Kidney tubule cell (primary cell): ENCODE measurements around the gene ANKHD1.

Experiments used
- DNase-seq: peaks from one replicate; pipeline ENCODE4 v3.0.0-alpha.2; 2018; ENCODE audit warnings: low spot score

The ANKHD1 gene, protein sequence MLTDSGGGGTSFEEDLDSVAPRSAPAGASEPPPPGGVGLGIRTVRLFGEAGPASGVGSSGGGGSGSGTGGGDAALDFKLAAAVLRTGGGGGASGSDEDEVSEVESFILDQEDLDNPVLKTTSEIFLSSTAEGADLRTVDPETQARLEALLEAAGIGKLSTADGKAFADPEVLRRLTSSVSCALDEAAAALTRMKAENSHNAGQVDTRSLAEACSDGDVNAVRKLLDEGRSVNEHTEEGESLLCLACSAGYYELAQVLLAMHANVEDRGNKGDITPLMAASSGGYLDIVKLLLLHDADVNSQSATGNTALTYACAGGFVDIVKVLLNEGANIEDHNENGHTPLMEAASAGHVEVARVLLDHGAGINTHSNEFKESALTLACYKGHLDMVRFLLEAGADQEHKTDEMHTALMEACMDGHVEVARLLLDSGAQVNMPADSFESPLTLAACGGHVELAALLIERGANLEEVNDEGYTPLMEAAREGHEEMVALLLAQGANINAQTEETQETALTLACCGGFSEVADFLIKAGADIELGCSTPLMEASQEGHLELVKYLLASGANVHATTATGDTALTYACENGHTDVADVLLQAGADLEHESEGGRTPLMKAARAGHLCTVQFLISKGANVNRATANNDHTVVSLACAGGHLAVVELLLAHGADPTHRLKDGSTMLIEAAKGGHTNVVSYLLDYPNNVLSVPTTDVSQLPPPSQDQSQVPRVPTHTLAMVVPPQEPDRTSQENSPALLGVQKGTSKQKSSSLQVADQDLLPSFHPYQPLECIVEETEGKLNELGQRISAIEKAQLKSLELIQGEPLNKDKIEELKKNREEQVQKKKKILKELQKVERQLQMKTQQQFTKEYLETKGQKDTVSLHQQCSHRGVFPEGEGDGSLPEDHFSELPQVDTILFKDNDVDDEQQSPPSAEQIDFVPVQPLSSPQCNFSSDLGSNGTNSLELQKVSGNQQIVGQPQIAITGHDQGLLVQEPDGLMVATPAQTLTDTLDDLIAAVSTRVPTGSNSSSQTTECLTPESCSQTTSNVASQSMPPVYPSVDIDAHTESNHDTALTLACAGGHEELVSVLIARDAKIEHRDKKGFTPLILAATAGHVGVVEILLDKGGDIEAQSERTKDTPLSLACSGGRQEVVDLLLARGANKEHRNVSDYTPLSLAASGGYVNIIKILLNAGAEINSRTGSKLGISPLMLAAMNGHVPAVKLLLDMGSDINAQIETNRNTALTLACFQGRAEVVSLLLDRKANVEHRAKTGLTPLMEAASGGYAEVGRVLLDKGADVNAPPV (N-terminal part only)

DNA sequence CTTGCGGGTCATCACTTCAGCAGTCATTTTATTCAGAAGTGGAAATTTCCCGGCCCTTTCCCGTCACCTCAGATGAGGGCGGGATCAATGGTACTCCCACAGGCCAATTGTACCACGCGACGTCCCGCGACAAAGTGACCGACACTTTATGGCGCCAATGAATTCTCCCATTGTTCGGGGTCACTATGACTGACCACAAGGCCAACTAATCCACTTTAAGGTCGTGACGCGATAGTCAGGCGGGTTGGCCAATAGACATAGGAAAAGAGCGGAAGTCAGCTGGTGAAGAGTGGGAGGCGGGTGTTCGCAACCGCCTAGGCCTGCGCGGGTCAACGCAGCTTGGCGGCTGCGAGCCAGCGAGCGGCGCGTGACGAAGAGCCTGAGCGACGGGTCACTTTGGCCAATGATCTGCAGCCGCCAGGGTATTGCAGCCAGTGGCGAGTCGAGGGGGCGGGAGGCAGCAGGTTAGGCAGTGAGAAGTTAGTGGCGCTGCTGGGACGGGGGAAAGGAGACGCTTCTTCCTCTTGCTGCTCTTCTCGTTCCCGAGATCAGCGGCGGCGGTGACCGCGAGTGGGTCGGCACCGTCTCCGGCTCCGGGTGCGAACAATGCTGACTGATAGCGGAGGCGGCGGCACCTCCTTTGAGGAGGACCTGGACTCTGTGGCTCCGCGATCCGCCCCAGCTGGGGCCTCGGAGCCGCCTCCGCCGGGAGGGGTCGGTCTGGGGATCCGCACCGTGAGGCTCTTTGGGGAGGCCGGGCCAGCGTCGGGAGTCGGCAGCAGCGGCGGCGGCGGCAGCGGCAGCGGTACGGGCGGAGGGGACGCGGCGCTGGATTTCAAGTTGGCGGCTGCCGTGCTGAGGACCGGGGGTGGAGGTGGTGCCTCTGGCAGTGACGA, at the start of gene ANKHD1:
ANKHD1 (plus strand) TSS at position 472 of the 896 bp plus-strand sequence; CDS start at position 607, 135 bp downstream.
- peak; percentile 100 for DNase-seq

GRCh38 chr5:140355546-140355945, 46.1 kb upstream of the ANKHD1 start:
- no peak for DNase-seq

DNA sequence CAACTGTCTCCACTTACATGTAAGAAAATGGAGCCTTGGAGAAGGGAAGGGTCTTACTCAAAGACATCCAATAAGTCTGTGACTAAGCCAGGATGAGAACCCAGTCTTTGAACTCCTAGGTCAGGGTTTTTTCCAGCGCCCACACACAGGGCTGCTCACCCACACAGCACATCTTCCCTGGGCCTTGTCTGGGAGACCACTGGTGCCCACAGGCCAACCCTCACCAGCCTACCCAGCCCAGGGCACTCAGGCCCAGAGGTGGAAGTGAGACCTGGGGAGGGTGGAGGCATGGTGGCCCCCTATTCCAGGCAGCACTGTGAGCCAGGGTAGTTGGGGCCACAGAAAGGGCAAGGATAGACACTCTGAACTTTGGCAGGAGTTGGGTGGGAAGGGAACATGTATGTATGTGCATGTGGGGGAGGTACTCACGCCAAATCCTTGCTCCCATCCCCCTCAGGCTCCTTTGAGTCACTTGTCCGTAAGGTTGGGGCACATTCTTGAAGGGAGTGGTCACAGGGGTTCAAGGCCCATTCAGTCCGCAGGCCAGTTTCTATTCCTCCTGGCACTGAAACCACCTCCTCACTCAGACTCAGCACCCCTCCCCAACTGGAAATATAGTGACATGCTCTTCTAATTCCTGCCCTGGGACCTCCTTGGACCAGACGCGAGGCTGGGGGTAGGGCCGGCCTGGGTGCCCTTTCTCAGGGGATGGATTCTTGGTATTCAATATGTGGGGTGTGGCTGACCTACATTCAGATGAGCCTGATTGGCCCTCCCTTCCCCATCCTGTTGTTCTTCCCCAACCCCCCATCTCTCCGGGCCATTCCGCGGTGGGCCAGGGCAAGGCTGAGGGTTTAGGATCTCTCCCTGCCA, 44.5 kb upstream of the ANKHD1 start:
- DNase-seq, result no peak

DNA sequence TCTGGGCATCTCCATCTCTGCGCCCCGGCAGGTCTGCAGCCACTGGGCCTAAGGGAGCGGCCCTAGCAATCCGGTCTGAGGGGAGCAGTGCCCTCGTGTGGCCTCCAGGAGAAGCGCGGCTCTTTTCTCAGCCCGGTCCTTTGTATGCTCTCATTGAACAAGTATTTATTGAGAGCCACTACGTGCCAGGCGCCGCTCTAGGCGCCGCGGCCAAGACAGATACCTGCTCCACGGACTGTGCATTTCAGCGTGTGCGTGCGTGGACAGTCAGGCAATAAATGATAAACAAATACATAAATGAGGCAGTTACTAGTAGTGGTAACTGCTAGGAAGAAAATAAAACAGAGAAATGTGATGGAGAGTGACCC, 43.9 kb upstream of the ANKHD1 start:
- peak; percentile 91 for DNase-seq

DNA sequence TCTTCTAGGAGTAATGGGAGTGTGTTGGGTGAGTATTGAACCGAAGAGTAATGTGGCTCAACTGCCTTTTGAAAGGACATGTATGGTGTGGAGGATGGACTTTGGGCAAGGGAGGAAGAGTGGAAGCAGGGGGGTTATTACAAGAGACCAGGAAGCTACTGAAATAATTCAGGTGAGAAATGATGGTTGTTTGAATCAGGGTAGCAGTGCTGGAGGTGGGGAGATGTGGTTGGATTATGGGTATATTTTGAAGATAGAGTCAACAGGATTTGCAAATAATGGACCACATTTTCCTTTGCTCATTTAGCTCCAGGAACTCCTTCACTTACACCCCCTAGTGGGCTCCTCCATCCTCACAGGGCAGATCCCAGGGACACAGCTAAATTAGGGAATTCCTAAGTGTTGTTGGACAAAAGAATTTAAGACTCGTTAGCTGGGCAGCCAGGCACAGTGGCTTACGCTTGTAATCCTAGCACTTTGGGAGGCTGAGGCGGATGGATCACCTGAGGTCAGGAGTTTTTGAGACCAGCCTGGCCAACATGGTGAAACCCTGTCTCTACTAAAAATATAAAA, 42.8 kb upstream of the ANKHD1 start:
- peak; percentile 56 for DNase-seq

DNA sequence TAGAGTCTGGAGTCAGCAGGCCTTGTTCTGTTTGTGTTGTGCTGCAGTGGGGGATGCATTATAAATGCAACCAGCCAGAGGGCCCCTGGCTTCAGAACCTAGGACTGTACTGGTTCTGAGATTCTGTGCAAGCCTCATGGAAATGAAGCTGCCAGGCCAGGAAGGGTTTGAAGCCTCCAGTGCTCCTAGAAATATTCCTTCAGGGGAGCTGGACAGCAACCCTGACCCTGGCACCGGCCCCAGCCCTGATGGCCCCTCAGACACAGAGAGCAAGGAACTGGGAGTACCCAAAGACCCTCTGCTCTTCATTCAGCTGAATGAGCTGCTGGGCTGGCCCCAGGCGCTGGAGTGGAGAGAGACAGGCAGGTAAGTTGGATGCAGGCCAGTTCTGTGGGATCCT, 41.5 kb upstream of the ANKHD1 start, which contains the start of gene SLC4A9:
SLC4A9 (plus strand) TSS at position 94 of the 400 bp plus-strand sequence; CDS start at position 137, 43 bp downstream.
- no peak for DNase-seq

GRCh38 chr5:140360681-140361479, 40.8 kb upstream of the ANKHD1 start:
- DNase-seq, result no peak

DNA sequence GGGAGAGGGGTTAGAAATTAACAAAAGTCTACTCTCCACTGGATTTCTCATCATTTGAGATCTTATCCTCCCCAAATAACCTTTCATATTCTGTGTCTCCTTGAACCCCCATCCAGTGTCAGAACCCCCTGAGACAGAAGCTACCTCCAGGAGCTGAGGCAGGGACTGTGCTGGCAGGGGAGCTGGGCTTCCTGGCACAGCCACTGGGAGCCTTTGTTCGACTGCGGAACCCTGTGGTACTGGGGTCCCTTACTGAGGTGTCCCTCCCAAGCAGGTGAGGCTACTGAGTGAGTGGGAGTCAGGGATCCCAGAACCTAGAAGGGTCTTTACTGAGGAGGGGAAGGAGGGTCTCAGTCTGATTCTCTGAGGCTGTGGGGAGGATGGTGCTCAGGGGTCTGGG, 39.7 kb upstream of the ANKHD1 start:
- no peak for DNase-seq

- DNase-seq, result no peak
Measured at GRCh38 chr5:140362311-140362710, 39.3 kb upstream of the ANKHD1 start.

- DNase-seq, result peak; percentile 76
Measured at GRCh38 chr5:140362875-140363630, 38.6 kb upstream of the ANKHD1 start.

- no peak for DNase-seq
Measured at GRCh38 chr5:140363631-140364471, 37.8 kb upstream of the ANKHD1 start.

DNA sequence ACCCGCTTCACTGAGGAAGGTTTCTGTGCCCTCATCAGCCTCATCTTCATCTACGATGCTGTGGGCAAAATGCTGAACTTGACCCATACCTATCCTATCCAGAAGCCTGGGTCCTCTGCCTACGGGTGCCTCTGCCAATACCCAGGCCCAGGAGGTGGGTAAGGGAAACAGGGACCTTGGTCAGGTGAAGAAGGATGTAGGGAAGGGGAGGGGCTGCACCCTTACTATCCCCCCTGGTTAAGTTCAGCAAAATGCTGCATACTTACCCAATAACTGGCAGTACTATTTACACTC, 37.2 kb upstream of the ANKHD1 start:
- DNase-seq, result no peak

DNA sequence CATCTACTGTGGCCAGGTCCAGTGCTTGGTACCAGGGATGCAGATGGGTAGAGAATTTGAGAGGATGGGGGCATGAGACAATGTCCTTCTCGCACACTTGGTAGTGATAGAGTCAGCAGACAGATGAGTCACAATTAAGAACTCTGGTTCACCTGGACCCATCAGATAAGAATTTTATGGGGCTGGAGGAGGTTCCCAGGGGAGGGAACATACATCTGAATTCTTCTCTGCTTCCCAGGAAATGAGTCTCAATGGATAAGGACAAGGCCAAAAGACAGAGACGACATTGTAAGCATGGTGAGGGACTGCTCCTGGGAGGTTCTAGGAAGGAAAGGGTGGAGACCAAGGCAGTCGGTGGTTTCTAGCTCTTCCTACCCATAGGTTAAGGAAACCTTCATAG, 36.4 kb upstream of the ANKHD1 start:
- DNase-seq, result no peak

GRCh38 chr5:140365941-140366340, 35.7 kb upstream of the ANKHD1 start:
- DNase-seq, result no peak

- DNase-seq, result no peak
Measured at GRCh38 chr5:140366589-140367255, 34.9 kb upstream of the ANKHD1 start.

GRCh38 chr5:140367256-140368013, 34.2 kb upstream of the ANKHD1 start:
- no peak for DNase-seq
